Liver (tissue), 9 donors: ENCODE results near the gene TSC22D2. TPM values are rescaled to one million over a fixed set of nuclear protein-coding genes. Genes with fewer than 3 reads are reported as not detected.
A peak's percentile ranks its signal among the peaks of the same experiment; 100 is the strongest.

ENCODE experiments used
- DNase-seq: peaks from one replicate; pipeline ENCODE4 v3.0.0-alpha.2; 2017; ENCODE audit warnings: low spot score
- H3K27ac ChIP-seq, 2 donors: one replicate each; pipeline ENCODE4 v1.7.0; 2013; ENCODE audit warnings: inconsistent platforms in 2 of 2, low read length in 2 of 2, control low read depth in 1 of 2, low read depth in 1 of 2, mild to moderate bottlenecking in 1 of 2
- H3K27me3 ChIP-seq, 4 donors: one replicate each; pipeline versions ENCODE4 v1.6.1 to v1.7.0; 2013; ENCODE audit warnings: low read length in 3 of 4, inconsistent platforms in 1 of 4, mild to moderate bottlenecking in 1 of 4, moderate library complexity in 1 of 4; ENCODE audit not compliant: control insufficient read depth in 4 of 4, insufficient read depth in 4 of 4
- H3K36me3 ChIP-seq, 4 donors: one replicate each; pipeline versions ENCODE4 v1.6.1 to v1.7.0; 2013; ENCODE audit warnings: low read length in 3 of 4, mild to moderate bottlenecking in 3 of 4, low read depth in 1 of 4, moderate library complexity in 1 of 4; ENCODE audit not compliant: control insufficient read depth in 4 of 4, insufficient read depth in 3 of 4
- H3K4me1 ChIP-seq, 4 donors: one replicate each; pipeline versions ENCODE4 v1.6.1 to v1.7.0; 2013; ENCODE audit warnings: low read length in 3 of 4, mild to moderate bottlenecking in 3 of 4, moderate library complexity in 1 of 4; ENCODE audit not compliant: control insufficient read depth in 4 of 4, insufficient read depth in 4 of 4
- H3K4me3 ChIP-seq, 3 donors: one replicate each; pipeline versions ENCODE4 v1.6.1 to v1.7.0; 2013; ENCODE audit warnings: low read length in 3 of 3, control low read depth in 1 of 3, low read depth in 1 of 3, mild to moderate bottlenecking in 1 of 3
- H3K9ac ChIP-seq, 2 donors: one replicate each; pipeline ENCODE4 v1.7.0; 2013; ENCODE audit warnings: low read length in 2 of 2, mild to moderate bottlenecking in 2 of 2, moderate library complexity in 2 of 2, control low read depth in 1 of 2, low read depth in 1 of 2
- H3K9me3 ChIP-seq, 4 donors: one replicate each; pipeline versions ENCODE4 v1.6.1 to v1.7.0; 2013; ENCODE audit warnings: low read length in 3 of 4; ENCODE audit not compliant: control insufficient read depth in 4 of 4
- ATF3 ChIP-seq: IDR thresholded peaks from 2 replicates; pipeline ENCODE4 v1.6.1; 2016; ENCODE audit warnings: antibody characterized with exemption
- EGR1 ChIP-seq, 2 donors: IDR thresholded peaks; 2 replicates each; pipeline ENCODE4 v1.6.1; 2016 to 2018; ENCODE audit warnings: antibody characterized with exemption in 2 of 2, low read depth in 2 of 2
- FOXA1 ChIP-seq: IDR thresholded peaks from 2 replicates; pipeline ENCODE4 v1.6.1; 2016; ENCODE audit warnings: antibody characterized with exemption
- FOXA2 ChIP-seq: IDR thresholded peaks from 2 replicates; pipeline ENCODE4 v1.6.1; 2016; ENCODE audit warnings: antibody characterized with exemption
- HNF4A ChIP-seq, 2 donors: conservative IDR thresholded peaks; 2 replicates each; pipeline ENCODE4 v1.6.1; 2016; ENCODE audit warnings: antibody characterized with exemption in 2 of 2, mild to moderate bottlenecking in 2 of 2
- HNF4G ChIP-seq: IDR thresholded peaks from 2 replicates; pipeline ENCODE4 v1.6.1; 2016; ENCODE audit warnings: antibody characterized with exemption
- JUND ChIP-seq, 2 donors: IDR thresholded peaks; 2 replicates each; pipeline ENCODE4 v1.6.1; 2016; ENCODE audit warnings: antibody characterized with exemption in 2 of 2
- MAX ChIP-seq: IDR thresholded peaks from 2 replicates; pipeline ENCODE4 v1.6.1; 2016; ENCODE audit warnings: antibody characterized with exemption
- NR2F2 ChIP-seq: IDR thresholded peaks from 2 replicates; pipeline ENCODE4 v1.6.1; 2016; ENCODE audit warnings: antibody characterized with exemption
- RAD21 ChIP-seq, 2 donors: IDR thresholded peaks; 2 replicates each; pipeline ENCODE4 v1.6.1; 2016; ENCODE audit warnings: antibody characterized with exemption in 2 of 2, mild to moderate bottlenecking in 2 of 2
- RXRA ChIP-seq, 2 donors: IDR thresholded peaks; 2 replicates each; pipeline ENCODE4 v1.6.1; 2017 to 2018; ENCODE audit warnings: antibody characterized with exemption in 2 of 2, mild to moderate bottlenecking in 1 of 2
- SP1 ChIP-seq: IDR thresholded peaks from 2 replicates; pipeline ENCODE4 v1.6.1; 2018; ENCODE audit warnings: antibody characterized with exemption, mild to moderate bottlenecking
- TAF1 ChIP-seq: conservative IDR thresholded peaks from 2 replicates; pipeline ENCODE4 v1.6.1; 2016; ENCODE audit warnings: antibody characterized with exemption, mild to moderate bottlenecking
- YY1 ChIP-seq: IDR thresholded peaks from 2 replicates; pipeline ENCODE4 v1.6.1; 2016; ENCODE audit warnings: antibody characterized with exemption, mild to moderate bottlenecking
- WGBS: extraction: QIAGEN DNeasy Blood & Tissue Kit; methylation state at CpG from one replicate; pipeline ENCODE4 v1.1.7; 2013; 5-methylcytosine and 5-hydroxymethylcytosine counted together
- polyA plus RNA-seq, 2 donors: library from polyadenylated mRNA; stranded (reverse) in 1 of 2; unstranded in 1 of 2; fragments of 200-250 nt in 1 of 2; fragments of >200 nt in 1 of 2; fragmentation: Nextera tagmentation in 1 of 2; extraction: Ambion mirVana in 1 of 2; gene quantifications; one replicate each; pipeline versions ENCODE4 v1.2.1 to v1.2.3, GENCODE V29; 2013 to 2015
- total RNA-seq, 2 donors: library from RNA; depleted of rRNA; stranded (reverse); fragments of >200 nt; gene quantifications; one replicate each; pipeline ENCODE4 v1.2.3, GENCODE V29; 2014
- TF ChIP-seq, protein P1 (sequence below): IDR thresholded peaks from 2 replicates; pipeline ENCODE4 v1.6.1; 2016; ENCODE audit warnings: antibody characterized with exemption
- TF ChIP-seq, protein P2 (sequence below): IDR thresholded peaks from 2 replicates; pipeline ENCODE4 v1.6.1; 2016; ENCODE audit warnings: antibody characterized with exemption, mild to moderate bottlenecking
- TF ChIP-seq, protein P3 (sequence below): fragments of 150-350 bp; IDR thresholded peaks from 2 replicates; pipeline ENCODE4 v1.5.1; 2017; ENCODE audit warnings: improper control_type of control experiment, low read depth, low read length; ENCODE audit not compliant: missing input control
- donor health status: healthy.
- donor health status: healthy.
- donor health status: healthy.
- donor health status: healthy.
- donor health status: healthy.

The TSC22D2 gene
- total RNA-seq = 1 to 10 TPM; 9.5 to 9.6 TPM
- polyA plus RNA-seq = 1 to 10 TPM; 4.0 to 6.2 TPM

- H3K4me3 ChIP-seq = peak within 1 kb of the TSS; percentile 85 to 96 (median 92)
- peak; percentile 99 for DNase-seq
- H3K9ac ChIP-seq = peak within 1 kb of the TSS; percentile 94 to 99
- no peaks in the 10 kb centered on the region for H3K9me3 ChIP-seq
- no peaks in the 10 kb centered on the region for H3K36me3 ChIP-seq
- under 1% methylated on average over 102 of the region's 102 CpGs for WGBS
- H3K27ac ChIP-seq = peak within 1 kb of the TSS; percentile 100
- no peaks in the 10 kb centered on the region for H3K27me3 ChIP-seq
- H3K4me1 ChIP-seq = peaks cover 0 to 18% (median 4%) of the 10 kb centered on the region in 4 donors
- TF ChIP-seq RAD21 (IDR thresholded peaks at IDR 0.05) = peak in 1 of 2 donors; percentile 20
- TF ChIP-seq FOXA2 = no peak
- peak in 1 of 2 donors; percentile 81 for TF ChIP-seq EGR1 (IDR thresholded peaks at IDR 0.05; ENCODE audit: low read depth in 2 of 2)
- peak; percentile 23 for TF ChIP-seq SP1
- no peak for TF ChIP-seq RXRA (IDR thresholded peaks at IDR 0.05)
- peak; percentile 79 for TF ChIP-seq YY1
- TF ChIP-seq TAF1 = peak; percentile 81
- TF ChIP-seq, protein P1, sequence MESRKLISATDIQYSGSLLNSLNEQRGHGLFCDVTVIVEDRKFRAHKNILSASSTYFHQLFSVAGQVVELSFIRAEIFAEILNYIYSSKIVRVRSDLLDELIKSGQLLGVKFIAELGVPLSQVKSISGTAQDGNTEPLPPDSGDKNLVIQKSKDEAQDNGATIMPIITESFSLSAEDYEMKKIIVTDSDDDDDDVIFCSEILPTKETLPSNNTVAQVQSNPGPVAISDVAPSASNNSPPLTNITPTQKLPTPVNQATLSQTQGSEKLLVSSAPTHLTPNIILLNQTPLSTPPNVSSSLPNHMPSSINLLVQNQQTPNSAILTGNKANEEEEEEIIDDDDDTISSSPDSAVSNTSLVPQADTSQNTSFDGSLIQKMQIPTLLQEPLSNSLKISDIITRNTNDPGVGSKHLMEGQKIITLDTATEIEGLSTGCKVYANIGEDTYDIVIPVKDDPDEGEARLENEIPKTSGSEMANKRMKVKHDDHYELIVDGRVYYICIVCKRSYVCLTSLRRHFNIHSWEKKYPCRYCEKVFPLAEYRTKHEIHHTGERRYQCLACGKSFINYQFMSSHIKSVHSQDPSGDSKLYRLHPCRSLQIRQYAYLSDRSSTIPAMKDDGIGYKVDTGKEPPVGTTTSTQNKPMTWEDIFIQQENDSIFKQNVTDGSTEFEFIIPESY = peak; percentile 27
- TF ChIP-seq, protein P2, sequence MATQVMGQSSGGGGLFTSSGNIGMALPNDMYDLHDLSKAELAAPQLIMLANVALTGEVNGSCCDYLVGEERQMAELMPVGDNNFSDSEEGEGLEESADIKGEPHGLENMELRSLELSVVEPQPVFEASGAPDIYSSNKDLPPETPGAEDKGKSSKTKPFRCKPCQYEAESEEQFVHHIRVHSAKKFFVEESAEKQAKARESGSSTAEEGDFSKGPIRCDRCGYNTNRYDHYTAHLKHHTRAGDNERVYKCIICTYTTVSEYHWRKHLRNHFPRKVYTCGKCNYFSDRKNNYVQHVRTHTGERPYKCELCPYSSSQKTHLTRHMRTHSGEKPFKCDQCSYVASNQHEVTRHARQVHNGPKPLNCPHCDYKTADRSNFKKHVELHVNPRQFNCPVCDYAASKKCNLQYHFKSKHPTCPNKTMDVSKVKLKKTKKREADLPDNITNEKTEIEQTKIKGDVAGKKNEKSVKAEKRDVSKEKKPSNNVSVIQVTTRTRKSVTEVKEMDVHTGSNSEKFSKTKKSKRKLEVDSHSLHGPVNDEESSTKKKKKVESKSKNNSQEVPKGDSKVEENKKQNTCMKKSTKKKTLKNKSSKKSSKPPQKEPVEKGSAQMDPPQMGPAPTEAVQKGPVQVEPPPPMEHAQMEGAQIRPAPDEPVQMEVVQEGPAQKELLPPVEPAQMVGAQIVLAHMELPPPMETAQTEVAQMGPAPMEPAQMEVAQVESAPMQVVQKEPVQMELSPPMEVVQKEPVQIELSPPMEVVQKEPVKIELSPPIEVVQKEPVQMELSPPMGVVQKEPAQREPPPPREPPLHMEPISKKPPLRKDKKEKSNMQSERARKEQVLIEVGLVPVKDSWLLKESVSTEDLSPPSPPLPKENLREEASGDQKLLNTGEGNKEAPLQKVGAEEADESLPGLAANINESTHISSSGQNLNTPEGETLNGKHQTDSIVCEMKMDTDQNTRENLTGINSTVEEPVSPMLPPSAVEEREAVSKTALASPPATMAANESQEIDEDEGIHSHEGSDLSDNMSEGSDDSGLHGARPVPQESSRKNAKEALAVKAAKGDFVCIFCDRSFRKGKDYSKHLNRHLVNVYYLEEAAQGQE = peak; percentile 86
- no peak for TF ChIP-seq HNF4G
Measured at GRCh38 chr3:150408221-150409124, at the start of gene TSC22D2. Gene TSC22D2 (plus strand): TSS chr3:150408298. CDS start chr3:150409351, 1,053 bp downstream.

DNA sequence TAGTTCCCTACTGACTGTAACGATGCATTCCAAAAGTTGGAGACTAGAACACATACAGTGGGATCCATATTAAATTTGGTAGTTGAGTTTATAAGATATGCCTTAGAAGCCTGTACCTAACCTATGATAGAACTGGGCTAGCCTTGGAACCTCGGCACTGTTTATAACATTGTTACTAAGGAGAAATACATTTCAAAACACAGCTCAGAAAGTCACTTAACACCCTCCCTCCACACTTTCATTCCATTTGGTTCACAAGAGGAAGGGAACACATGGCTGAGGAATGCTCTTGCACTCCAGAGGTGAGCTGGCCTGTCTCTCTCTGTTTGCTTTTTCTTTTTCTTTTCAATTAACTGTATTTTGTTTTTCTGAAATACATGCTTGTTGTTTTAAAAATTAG, 48.7 kb upstream of the TSC22D2 start:
- peaks cover 0 to 8% (median 2%) of the 10 kb centered on the region in 4 donors for H3K4me1 ChIP-seq
- no peaks in the 10 kb centered on the region for H3K27me3 ChIP-seq
- WGBS = 90% methylated on average over 2 of the region's 2 CpGs
- no peaks in the 10 kb centered on the region for H3K9me3 ChIP-seq
- no peak overlapping the region for H3K9ac ChIP-seq
- DNase-seq = no peak
- no peaks in the 10 kb centered on the region for H3K36me3 ChIP-seq
- H3K4me3 ChIP-seq = no peak overlapping the region
- no peak overlapping the region for H3K27ac ChIP-seq
- TF ChIP-seq HNF4A (conservative IDR thresholded peaks at IDR 0.05) (no peak), NR2F2 (no peak), HNF4G (no peak), MAX (no peak), TAF1 (no peak), FOXA1 (no peak), EGR1 (IDR thresholded peaks at IDR 0.05; ENCODE audit: low read depth in 2 of 2) (no peak), ATF3 (no peak), FOXA2 (no peak), JUND (IDR thresholded peaks at IDR 0.05) (no peak), RXRA (IDR thresholded peaks at IDR 0.05) (no peak), SP1 (no peak)
- TF ChIP-seq, protein P3, sequence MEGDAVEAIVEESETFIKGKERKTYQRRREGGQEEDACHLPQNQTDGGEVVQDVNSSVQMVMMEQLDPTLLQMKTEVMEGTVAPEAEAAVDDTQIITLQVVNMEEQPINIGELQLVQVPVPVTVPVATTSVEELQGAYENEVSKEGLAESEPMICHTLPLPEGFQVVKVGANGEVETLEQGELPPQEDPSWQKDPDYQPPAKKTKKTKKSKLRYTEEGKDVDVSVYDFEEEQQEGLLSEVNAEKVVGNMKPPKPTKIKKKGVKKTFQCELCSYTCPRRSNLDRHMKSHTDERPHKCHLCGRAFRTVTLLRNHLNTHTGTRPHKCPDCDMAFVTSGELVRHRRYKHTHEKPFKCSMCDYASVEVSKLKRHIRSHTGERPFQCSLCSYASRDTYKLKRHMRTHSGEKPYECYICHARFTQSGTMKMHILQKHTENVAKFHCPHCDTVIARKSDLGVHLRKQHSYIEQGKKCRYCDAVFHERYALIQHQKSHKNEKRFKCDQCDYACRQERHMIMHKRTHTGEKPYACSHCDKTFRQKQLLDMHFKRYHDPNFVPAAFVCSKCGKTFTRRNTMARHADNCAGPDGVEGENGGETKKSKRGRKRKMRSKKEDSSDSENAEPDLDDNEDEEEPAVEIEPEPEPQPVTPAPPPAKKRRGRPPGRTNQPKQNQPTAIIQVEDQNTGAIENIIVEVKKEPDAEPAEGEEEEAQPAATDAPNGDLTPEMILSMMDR = no peak
- TF ChIP-seq, protein P2 = no peak
